Measurements from ENCODE around the gene RBBP8.

The RBBP8 gene

GRCh38 chr18:22999212-22999611 lies 66.1 kb downstream of the RBBP8 start:
- no peak for DNase-seq (ENCODE audit: low spot score)

DNA sequence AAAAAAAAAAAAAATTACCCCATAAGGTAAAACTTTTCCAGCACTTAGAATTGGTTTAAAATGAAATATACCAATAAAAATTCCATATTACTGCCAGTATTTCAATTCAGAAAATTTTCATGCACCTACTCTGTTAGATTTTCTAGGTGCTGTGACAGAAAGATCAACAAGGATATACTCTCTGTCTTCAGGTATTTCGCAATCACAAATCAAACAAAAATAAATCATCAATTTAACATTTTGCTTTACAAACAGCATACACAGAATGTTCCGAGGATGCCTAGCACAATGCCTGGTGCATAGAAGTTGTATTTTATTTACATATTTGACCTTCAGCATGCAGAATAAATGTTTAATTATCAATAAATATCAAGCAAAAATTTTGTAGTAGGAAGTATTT lies 66.5 kb downstream of the RBBP8 start:
- no peak for DNase-seq (ENCODE audit: low spot score)

DNA sequence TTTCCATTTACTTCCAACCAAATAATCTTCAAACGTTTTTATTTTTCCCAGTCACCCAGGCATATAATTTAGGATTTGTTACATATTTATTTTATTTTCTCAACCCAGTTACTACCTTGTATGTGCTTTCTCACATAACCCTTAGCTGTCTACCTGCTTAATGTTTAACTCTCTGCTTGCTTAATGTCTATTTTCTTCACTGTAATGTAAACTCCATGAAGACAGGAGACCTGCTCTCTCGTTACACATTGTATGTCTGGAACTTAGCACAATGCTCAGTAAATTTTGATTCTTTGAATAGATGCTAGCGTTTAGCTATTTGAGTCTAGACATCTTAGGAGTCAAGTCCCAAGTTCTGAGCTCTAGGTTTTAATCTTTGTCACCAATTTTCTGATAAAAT lies 70.2 kb downstream of the RBBP8 start:
- no peak for DNase-seq (ENCODE audit: low spot score)

GRCh38 chr18:23012249-23012648 lies 79.1 kb downstream of the RBBP8 start:
- no peak for DNase-seq (ENCODE audit: low spot score)

GRCh38 chr18:23020555-23021294 lies 87.6 kb downstream of the RBBP8 start:
- DNase-seq (ENCODE audit: low spot score): no peak

- DNase-seq (ENCODE audit: low spot score): no peak
Measured at GRCh38 chr18:23021623-23022022, 88.5 kb downstream of the RBBP8 start.

DNA sequence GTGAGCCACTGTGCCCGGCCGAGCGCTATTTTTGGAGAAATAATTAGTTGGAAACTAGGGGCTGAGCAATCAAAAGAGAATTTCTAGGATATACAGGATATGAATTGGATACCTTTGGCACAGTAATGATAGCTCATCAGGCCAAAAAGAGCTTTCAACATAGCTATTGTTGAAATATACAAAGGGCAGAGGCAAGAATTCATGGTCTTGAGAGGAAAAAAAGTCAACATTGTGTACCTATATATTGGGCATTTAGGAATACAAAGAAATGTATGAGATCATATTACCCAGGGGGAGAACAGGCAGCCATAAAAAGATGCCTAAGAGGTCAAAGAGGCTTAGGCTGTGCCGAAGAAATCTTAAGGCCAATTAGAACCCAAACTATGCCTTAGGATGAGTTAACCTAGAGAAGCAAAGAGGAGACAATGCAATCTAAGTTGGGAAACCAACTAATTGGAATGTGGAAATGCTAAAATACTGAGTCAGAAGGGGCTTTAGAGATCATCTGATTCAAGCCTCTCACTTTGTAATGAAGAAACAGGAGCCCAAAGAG lies 99.0 kb downstream of the RBBP8 start:
- DNase-seq (ENCODE audit: low spot score): no peak

DNA sequence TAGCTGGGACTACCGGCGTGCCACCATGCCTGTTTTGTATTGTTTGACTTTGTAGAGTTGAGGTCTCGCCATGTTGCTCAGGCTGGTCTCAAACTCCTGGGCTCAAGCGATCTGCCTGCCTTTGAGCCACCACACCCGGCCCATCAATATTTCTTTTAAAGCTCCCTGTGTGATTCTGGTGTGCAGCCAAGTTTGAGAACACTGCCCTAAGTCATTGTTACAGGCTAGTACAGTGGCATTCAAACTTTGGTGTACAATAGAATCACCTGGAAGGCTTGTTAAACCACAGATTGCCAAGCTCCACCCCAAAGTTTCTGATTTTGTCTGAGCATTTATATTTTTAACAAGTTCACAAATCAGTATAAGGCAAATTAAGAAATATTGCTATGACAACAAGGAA lies 99.9 kb downstream of the RBBP8 start:
- no peak for DNase-seq (ENCODE audit: low spot score)

DNA sequence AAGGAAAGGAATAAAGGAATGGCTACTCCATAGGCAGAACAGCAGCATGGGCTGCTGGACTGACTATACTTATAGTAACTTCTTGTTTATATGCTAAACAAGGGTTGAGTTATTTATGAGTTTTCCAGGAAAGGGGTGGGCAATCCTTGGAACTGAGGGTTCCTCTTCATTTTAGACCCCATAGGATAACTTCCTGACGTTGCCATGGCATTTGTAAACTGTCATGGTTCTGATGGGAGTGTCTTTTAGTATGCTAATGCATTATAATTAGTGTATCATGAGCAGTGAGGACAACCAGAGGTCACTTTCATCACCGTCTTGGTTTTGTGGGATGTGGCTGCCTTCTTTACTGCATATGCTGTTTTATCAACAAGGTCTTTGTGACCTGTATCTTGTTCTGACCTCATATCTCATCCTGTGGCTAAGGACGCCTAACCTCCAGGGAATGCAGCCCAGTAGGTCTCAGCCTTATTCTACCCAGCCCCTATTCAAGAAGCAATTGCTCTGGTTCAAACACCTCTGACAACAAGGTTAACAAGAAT lies 103.6 kb downstream of the RBBP8 start:
- no peak for DNase-seq (ENCODE audit: low spot score)

GRCh38 chr18:23037646-23038045 lies 104.5 kb downstream of the RBBP8 start:
- no peak for DNase-seq (ENCODE audit: low spot score)

DNA sequence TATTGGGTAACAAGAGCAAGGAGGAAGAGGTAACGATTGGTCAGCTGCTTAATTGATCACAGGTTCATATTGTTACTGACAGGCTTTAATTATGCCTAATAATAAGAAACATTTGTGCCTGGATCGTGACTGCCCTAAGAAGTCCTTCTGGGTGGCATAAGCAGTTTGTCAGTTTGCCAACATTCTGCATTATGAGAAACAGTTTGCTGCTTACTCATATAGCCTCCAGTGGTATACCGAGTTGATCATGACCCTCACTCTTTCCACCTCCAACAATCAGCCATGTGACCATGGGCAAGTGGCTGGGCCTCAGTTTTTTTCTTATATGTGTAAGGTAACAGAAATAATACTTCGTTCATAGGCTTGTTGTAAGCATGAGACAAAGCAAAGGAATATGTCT lies 105.6 kb downstream of the RBBP8 start:
- no peak for DNase-seq (ENCODE audit: low spot score)

- DNase-seq (ENCODE audit: low spot score): no peak
Measured at GRCh38 chr18:23042133-23042532, 109.0 kb downstream of the RBBP8 start.

- DNase-seq (ENCODE audit: low spot score): no peak
Measured at GRCh38 chr18:23043803-23044376, 110.8 kb downstream of the RBBP8 start.

GRCh38 chr18:23049698-23050373 lies 116.7 kb downstream of the RBBP8 start:
- no peak for DNase-seq (ENCODE audit: low spot score)

GRCh38 chr18:23053776-23054457 lies 120.8 kb downstream of the RBBP8 start:
- no peak for DNase-seq (ENCODE audit: low spot score)

GRCh38 chr18:23054553-23054952 lies 121.4 kb downstream of the RBBP8 start:
- no peak for DNase-seq (ENCODE audit: low spot score)

- DNase-seq (ENCODE audit: low spot score): no peak
Measured at GRCh38 chr18:23056315-23056714, 123.2 kb downstream of the RBBP8 start.

- DNase-seq (ENCODE audit: low spot score): no peak
Measured at GRCh38 chr18:23057096-23057495, 124.0 kb downstream of the RBBP8 start.

- no peak for DNase-seq (ENCODE audit: low spot score)
Measured at GRCh38 chr18:23058746-23059415, 125.8 kb downstream of the RBBP8 start.

GRCh38 chr18:23059541-23060465 lies 126.7 kb downstream of the RBBP8 start:
- DNase-seq (ENCODE audit: low spot score): no peak

GRCh38 chr18:23062011-23062410 lies 128.9 kb downstream of the RBBP8 start:
- DNase-seq (ENCODE audit: low spot score): no peak
